GM10248 (cell line): ENCODE results near the gene CAMTA1.

Source experiments
- CTCF ChIA-PET: fragments of 300-600 bp; sonication (Branson Sonifier 250); formaldehyde crosslinking; extraction: SDS; loops from one replicate; lab custom pipeline; 2021; ENCODE audit warnings: antibody characterized with exemption; lab: Yijun Ruan, JAX
- POLR2A ChIA-PET: fragments of 350-650 bp; sonication (Branson Sonifier 250); formaldehyde crosslinking; extraction: SDS; loops from one replicate; lab custom pipeline; 2020; ENCODE audit warnings: antibody characterized with exemption; lab: Yijun Ruan, JAX
- DNase-seq: peaks from one replicate; pipeline ENCODE4 v3.0.0; 2012; ENCODE audit errors: extremely low spot score
- CTCF ChIP-seq: IDR thresholded peaks from 2 replicates; pipeline ENCODE4 v1.5.1; 2012; ENCODE audit warnings: mild to moderate bottlenecking, low read depth; ENCODE audit errors: extremely low read depth, missing control alignments, control extremely low read depth

The CAMTA1 gene

GRCh38 chr1:7611421-7612010, 826.3 kb downstream of the CAMTA1 start:
- ChIA-PET CTCF (interaction anchor here (1.2 kb wide), 1 partner anchor 16 kb away, joined by 3 read pairs; no protein-coding TSS in a partner anchor), POLR2A (no interaction called here)
- no peak for TF ChIP-seq CTCF
- DNase-seq: no peak

DNA sequence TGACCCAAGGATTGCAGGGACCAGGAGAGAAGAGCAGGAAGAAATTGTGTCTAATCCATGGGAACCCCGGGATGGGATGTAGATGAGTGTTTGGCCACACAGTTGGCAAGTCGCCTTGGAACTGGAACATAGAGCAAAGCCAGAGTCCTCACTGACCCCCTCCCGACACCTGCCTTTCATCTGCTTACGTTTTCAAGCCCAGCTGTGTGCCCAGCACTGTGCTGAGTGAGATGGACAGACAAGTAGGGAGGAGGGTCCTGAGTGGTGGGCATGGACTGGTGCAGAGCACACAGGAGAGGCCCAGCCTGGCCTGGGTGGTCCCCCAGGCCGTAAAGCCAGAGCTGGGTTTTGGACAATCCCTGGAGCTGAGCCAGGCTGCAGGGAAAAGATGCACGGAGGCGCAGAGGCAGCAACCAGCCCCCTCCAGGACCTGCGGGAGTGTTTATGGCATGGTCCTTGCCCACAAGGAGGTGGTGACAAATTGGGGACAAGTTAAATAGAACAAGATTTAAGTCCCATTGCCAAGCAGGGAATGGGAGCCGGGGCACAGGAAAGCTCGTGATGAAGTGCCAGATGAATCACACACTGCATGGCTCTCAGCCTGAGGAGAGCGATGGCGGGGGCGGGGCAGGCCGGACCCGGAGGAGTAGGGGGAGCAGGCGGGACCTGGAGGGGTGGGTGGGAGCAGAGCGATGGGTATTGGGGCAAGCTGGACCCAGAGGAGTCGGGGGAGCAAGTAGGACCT, 828.0 kb downstream of the CAMTA1 start:
- TF ChIP-seq CTCF: no peak
- DNase-seq: no peak
- CTCF ChIA-PET: interaction anchor here (1.2 kb wide), 1 partner anchor 18 kb away, joined by 3 read pairs; no protein-coding TSS in a partner anchor
- POLR2A ChIA-PET: no interaction called here

DNA sequence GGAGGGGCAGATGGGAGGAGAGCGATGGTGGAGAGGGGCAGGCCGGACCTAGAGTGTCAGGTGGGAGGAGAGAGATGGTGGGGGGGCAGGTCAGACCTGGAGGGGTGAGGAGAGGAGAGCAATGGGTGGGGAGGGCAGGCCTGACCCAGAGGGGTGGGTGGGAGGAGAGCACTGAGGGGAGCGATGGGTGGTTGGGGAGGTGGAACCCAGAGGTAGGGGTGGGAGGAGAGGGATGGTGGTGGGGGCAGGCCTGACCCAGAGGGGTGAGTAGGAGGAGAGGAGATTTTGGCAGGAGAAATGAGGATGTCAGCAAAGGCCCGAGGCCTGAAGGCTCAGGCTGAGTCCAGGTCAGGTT, 828.6 kb downstream of the CAMTA1 start:
- CTCF ChIA-PET: no interaction called here
- DNase-seq: no peak
- POLR2A ChIA-PET: no interaction called here
- TF ChIP-seq CTCF: no peak

DNA sequence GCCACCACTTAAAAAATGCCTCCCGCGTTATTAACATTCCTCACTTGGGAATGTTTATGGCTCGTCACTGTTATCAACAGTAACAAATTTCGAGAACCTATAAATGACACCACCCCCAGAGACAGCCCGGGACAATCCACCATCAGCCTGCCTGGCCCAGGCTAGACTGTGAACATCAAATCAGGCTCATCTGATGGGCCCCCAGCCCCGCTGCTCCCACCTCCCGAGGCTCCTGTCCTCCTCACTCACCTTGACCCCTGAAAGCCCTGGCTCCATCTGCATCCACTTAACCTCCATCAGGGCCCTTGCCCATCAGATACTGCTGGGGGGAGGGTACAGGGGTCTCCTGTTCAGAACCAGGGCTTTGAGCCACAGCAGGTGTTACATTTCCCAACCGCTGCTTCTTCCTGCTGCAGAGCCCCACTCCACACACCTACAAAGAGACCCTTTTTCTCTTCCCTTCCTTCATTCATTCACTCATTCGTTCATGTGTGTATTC, 829.4 kb downstream of the CAMTA1 start:
- TF ChIP-seq CTCF: no peak
- POLR2A ChIA-PET: no interaction called here
- CTCF ChIA-PET: no interaction called here
- no peak for DNase-seq

- POLR2A ChIA-PET: no interaction called here
Observed at GRCh38 chr1:7615138-7615537, 829.9 kb downstream of the CAMTA1 start.

More at GRCh38 chr1:7615138-7615537, 829.9 kb downstream of the CAMTA1 start:
- CTCF ChIA-PET: no interaction called here
- no peak for DNase-seq
- no peak for TF ChIP-seq CTCF
